Iris pigment epithelial cell (primary cell): Measurements from ENCODE around the gene CELA1.

Experiments used
- DNase-seq: peaks from one replicate; pipeline ENCODE4 v3.0.0-alpha.2; 2011; ENCODE audit warnings: low read depth

CELA1 gene

GRCh38 chr12:51346581-51346980 is at the start of gene CELA1:
Gene CELA1, minus strand, starts transcription at chr12:51346679. Its CDS starts 41 bp downstream, at chr12:51346638.
- DNase-seq = no peak

GRCh38 chr12:51395283-51396230 is 49.1 kb upstream of the CELA1 start:
- DNase-seq = no peak

- peak; percentile 74 for DNase-seq
Observed at GRCh38 chr12:51393676-51394545, 47.4 kb upstream of the CELA1 start.

GRCh38 chr12:51392556-51393237 is 46.2 kb upstream of the CELA1 start:
- DNase-seq = no peak

GRCh38 chr12:51391283-51392123 is 45.0 kb upstream of the CELA1 start, which contains the start of gene GALNT6:
Gene GALNT6, minus strand, starts transcription at chr12:51391406. Its CDS starts 11,625 bp downstream, at chr12:51379781.
- DNase-seq = no peak

- no peak for DNase-seq
Observed at GRCh38 chr12:51390891-51391282, 44.4 kb upstream of the CELA1 start.

GRCh38 chr12:51390457-51390856 is 44.0 kb upstream of the CELA1 start:
- no peak for DNase-seq

- DNase-seq = peak; percentile 65
Observed at GRCh38 chr12:51389302-51389999, 43.0 kb upstream of the CELA1 start.

GRCh38 chr12:51388846-51389245 is 42.4 kb upstream of the CELA1 start:
- DNase-seq = no peak

- peak; percentile 61 for DNase-seq
Observed at GRCh38 chr12:51388069-51388799, 41.8 kb upstream of the CELA1 start.

- no peak for DNase-seq
Observed at GRCh38 chr12:51386351-51386750, 39.9 kb upstream of the CELA1 start.

- no peak for DNase-seq
Observed at GRCh38 chr12:51383269-51383905, 36.9 kb upstream of the CELA1 start.

- no peak for DNase-seq
Observed at GRCh38 chr12:51382173-51382572, 35.7 kb upstream of the CELA1 start.

GRCh38 chr12:51381226-51382079 is 35.0 kb upstream of the CELA1 start:
- peak; percentile 62 for DNase-seq

- no peak for DNase-seq
Observed at GRCh38 chr12:51379571-51379970, 33.1 kb upstream of the CELA1 start.

- no peak for DNase-seq
Observed at GRCh38 chr12:51378749-51379148, 32.3 kb upstream of the CELA1 start.

GRCh38 chr12:51377099-51377984 is 30.9 kb upstream of the CELA1 start:
- no peak for DNase-seq
